ENCODE measurements around the gene ZNF394.

The ZNF394 gene

DNA sequence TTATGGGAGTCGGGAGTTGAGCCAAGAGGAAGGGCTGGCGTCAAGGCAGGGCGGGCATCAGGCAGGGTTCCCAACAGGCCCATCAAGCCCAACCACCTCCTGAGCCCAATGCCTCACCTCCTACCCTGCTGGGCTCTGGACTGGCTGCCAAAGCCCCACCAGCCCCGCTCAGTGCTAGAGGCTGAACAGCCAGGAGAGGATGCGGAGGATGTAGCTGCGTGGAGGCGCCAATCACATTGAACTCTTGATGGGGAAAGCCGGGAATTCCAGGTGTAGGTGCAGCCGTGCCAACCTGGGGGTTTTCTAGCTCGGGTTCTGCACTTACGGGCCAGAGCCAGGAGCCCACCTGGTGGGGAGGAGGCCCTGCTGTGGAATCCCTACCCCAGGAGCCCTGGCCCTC, 47.0 kb downstream of the ZNF394 start:
- no peaks in the 10 kb centered on the region for H3K9me2 ChIP-seq (replicated peaks; ENCODE audit: insufficient read depth, low read length)
- H3K9me3 ChIP-seq (ENCODE audit: insufficient read depth, low read length), result no peaks in the 10 kb centered on the region
- H3K27me3 ChIP-seq (ENCODE audit: low read length), result no peaks in the 10 kb centered on the region
- H3F3A ChIP-seq (ENCODE audit: insufficient read depth), result no peaks in the 10 kb centered on the region
- no peaks in the 10 kb centered on the region for H4K20me1 ChIP-seq (ENCODE audit: low read depth, low read length)
- no peak overlapping the region for H3K4me3 ChIP-seq (ENCODE audit: insufficient read depth, low read length, poor library complexity, severe bottlenecking)
- TF ChIP-seq EZH2phosphoT487 (conservative IDR thresholded peaks at IDR 0.05; ENCODE audit: low read length), result no peak
- TF ChIP-seq, protein P1, sequence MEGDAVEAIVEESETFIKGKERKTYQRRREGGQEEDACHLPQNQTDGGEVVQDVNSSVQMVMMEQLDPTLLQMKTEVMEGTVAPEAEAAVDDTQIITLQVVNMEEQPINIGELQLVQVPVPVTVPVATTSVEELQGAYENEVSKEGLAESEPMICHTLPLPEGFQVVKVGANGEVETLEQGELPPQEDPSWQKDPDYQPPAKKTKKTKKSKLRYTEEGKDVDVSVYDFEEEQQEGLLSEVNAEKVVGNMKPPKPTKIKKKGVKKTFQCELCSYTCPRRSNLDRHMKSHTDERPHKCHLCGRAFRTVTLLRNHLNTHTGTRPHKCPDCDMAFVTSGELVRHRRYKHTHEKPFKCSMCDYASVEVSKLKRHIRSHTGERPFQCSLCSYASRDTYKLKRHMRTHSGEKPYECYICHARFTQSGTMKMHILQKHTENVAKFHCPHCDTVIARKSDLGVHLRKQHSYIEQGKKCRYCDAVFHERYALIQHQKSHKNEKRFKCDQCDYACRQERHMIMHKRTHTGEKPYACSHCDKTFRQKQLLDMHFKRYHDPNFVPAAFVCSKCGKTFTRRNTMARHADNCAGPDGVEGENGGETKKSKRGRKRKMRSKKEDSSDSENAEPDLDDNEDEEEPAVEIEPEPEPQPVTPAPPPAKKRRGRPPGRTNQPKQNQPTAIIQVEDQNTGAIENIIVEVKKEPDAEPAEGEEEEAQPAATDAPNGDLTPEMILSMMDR (IDR thresholded peaks at IDR 0.05; ENCODE audit: insufficient read depth, low read length, poor library complexity, severe bottlenecking), result no peak
- H2AFZ ChIP-seq (ENCODE audit: low read depth, low read length, severe bottlenecking), result no peak overlapping the region
- H3K4me2 ChIP-seq (ENCODE audit: low read depth, low read length, poor library complexity, severe bottlenecking), result no peak overlapping the region
- H3K27ac ChIP-seq (ENCODE audit: low read depth, low read length), result no peak overlapping the region
- peaks cover 5% of the 10 kb centered on the region; the same call in 1 of the 2 replicates for H3K36me3 ChIP-seq (ENCODE audit: low read length)
- H3K9ac ChIP-seq (ENCODE audit: low read length), result no peak overlapping the region
- peaks cover 3% of the 10 kb centered on the region; the same call in 1 of the 2 replicates for H3K79me2 ChIP-seq (ENCODE audit: insufficient read depth, low read length)

DNA sequence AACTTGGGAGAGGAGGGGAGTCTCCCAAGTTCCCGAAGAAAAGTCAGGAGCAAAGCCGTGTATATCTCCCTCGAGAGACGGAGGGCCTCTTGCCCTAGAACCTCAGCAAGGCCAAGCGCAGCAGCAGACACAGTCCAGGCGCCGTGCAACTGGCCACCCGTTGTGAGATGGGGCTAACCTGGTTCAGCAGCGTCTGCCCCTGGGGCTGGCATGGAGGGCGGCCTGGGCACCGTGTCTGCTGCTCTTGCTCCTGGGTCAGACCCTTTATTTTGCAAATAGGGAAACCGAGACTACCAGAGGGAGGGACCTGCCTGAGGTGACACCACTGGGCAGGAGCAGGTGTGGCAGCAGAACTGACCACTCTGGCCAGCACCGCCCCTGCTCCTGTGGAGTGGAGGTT, 47.5 kb downstream of the ZNF394 start:
- Histone ChIP-seq H4K20me1 (ENCODE audit: low read depth, low read length) (no peaks in the 10 kb centered on the region), H3K9me3 (ENCODE audit: insufficient read depth, low read length) (no peaks in the 10 kb centered on the region), H3K4me3 (ENCODE audit: insufficient read depth, low read length, poor library complexity, severe bottlenecking) (no peak overlapping the region), H3K9ac (ENCODE audit: low read length) (no peak overlapping the region), H2AFZ (ENCODE audit: low read depth, low read length, severe bottlenecking) (no peak overlapping the region), H3K36me3 (ENCODE audit: low read length) (peaks cover 5% of the 10 kb centered on the region; the same call in 1 of the 2 replicates), H3K79me2 (ENCODE audit: insufficient read depth, low read length) (no peaks in the 10 kb centered on the region), H3K27me3 (ENCODE audit: low read length) (no peaks in the 10 kb centered on the region), H3K9me2 (replicated peaks; ENCODE audit: insufficient read depth, low read length) (no peaks in the 10 kb centered on the region), H3K4me2 (ENCODE audit: low read depth, low read length, poor library complexity, severe bottlenecking) (no peak overlapping the region), H3K27ac (ENCODE audit: low read depth, low read length) (no peak overlapping the region), H3F3A (ENCODE audit: insufficient read depth) (no peaks in the 10 kb centered on the region)
- TF ChIP-seq EZH2phosphoT487 (conservative IDR thresholded peaks at IDR 0.05; ENCODE audit: low read length), result no peak
- TF ChIP-seq, protein P1 (IDR thresholded peaks at IDR 0.05; ENCODE audit: insufficient read depth, low read length, poor library complexity, severe bottlenecking), result no peak

DNA sequence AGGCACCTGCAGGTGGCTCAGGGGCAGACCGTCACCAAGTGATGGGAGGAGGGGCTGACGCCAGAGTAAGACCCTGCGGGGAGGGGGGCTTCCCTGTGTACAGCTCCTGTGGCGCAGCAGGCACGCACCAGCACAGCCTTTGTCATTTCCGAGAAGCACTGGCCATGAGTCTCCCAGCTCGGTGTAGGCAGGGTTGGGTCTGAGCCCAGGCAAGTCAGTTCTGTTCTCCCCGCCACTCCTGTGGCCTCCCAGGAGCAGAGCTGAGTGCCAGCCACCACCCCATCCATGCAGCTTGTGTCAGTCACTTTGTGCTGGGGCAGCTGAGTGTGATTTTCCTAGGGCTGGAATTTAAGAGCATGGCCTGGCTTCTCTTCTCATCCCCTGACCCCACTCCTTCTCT, 48.1 kb downstream of the ZNF394 start:
- no peaks in the 10 kb centered on the region for H3F3A ChIP-seq (ENCODE audit: insufficient read depth)
- TF ChIP-seq, protein P1 (IDR thresholded peaks at IDR 0.05; ENCODE audit: insufficient read depth, low read length, poor library complexity, severe bottlenecking), result no peak
- no peak for TF ChIP-seq EZH2phosphoT487 (conservative IDR thresholded peaks at IDR 0.05; ENCODE audit: low read length)

More for the DNA sequence above, 48.1 kb downstream of the ZNF394 start:
- Histone ChIP-seq H3K4me2 (ENCODE audit: low read depth, low read length, poor library complexity, severe bottlenecking) (no peak overlapping the region), H3K4me3 (ENCODE audit: insufficient read depth, low read length, poor library complexity, severe bottlenecking) (no peak overlapping the region), H3K9ac (ENCODE audit: low read length) (no peak overlapping the region), H3K27me3 (ENCODE audit: low read length) (no peaks in the 10 kb centered on the region), H3K36me3 (ENCODE audit: low read length) (no peaks in the 10 kb centered on the region), H3K9me3 (ENCODE audit: insufficient read depth, low read length) (no peaks in the 10 kb centered on the region), H3K9me2 (replicated peaks; ENCODE audit: insufficient read depth, low read length) (no peaks in the 10 kb centered on the region), H3K27ac (ENCODE audit: low read depth, low read length) (no peak overlapping the region), H2AFZ (ENCODE audit: low read depth, low read length, severe bottlenecking) (no peak overlapping the region), H4K20me1 (ENCODE audit: low read depth, low read length) (no peaks in the 10 kb centered on the region), H3K79me2 (ENCODE audit: insufficient read depth, low read length) (no peaks in the 10 kb centered on the region)

Measured in SU-DHL-6 (cell line).